ENCODE results near the gene SERINC1.
"Not testable (repeated sequence)": the region's sequence is repeated elsewhere in the genome, so short reads cannot be mapped to it uniquely, and the experiment has no call there.

The SERINC1 gene

DNA sequence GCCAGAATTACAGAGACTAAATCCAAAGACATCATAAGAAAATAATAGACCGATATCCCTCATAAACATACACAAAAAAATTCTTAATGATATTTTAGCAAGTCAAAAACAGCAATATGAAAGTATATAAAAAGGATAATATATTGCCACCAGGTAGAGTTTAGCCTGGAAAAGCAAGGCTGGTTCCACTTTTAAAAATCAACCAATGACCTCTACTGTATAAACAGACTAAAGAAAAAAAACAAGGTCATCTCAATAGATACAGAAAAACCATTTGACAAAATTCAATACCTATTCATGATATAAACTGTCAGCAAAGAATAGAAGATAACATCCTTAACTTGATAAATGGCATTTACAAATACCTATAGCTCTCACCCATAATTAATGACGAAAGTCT, 9.7 kb downstream of the SERINC1 start:
- DNase-seq (ENCODE audit: low read depth, low spot score): no peak
- H3K4me3 ChIP-seq (ENCODE audit: low read depth, low read length): no peak overlapping the region
- TF ChIP-seq, protein P1, sequence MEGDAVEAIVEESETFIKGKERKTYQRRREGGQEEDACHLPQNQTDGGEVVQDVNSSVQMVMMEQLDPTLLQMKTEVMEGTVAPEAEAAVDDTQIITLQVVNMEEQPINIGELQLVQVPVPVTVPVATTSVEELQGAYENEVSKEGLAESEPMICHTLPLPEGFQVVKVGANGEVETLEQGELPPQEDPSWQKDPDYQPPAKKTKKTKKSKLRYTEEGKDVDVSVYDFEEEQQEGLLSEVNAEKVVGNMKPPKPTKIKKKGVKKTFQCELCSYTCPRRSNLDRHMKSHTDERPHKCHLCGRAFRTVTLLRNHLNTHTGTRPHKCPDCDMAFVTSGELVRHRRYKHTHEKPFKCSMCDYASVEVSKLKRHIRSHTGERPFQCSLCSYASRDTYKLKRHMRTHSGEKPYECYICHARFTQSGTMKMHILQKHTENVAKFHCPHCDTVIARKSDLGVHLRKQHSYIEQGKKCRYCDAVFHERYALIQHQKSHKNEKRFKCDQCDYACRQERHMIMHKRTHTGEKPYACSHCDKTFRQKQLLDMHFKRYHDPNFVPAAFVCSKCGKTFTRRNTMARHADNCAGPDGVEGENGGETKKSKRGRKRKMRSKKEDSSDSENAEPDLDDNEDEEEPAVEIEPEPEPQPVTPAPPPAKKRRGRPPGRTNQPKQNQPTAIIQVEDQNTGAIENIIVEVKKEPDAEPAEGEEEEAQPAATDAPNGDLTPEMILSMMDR (IDR thresholded peaks at IDR 0.05; ENCODE audit: insufficient read depth, low read length, missing control alignments): no peak
- ChIA-PET CTCF (no interaction called here), POLR2A (no interaction called here)

GRCh38 chr6:122459865-122460416, 11.7 kb downstream of the SERINC1 start:
- CTCF ChIA-PET: interaction anchor here (0.6 to 0.9 kb wide), 2 partner anchors 13 to 32 kb away, joined by 3 read pairs; no protein-coding TSS in a partner anchor
- DNase-seq (ENCODE audit: low read depth, low spot score); H3K4me3 ChIP-seq (ENCODE audit: low read depth, low read length); POLR2A ChIA-PET: not testable (repeated sequence)

DNA sequence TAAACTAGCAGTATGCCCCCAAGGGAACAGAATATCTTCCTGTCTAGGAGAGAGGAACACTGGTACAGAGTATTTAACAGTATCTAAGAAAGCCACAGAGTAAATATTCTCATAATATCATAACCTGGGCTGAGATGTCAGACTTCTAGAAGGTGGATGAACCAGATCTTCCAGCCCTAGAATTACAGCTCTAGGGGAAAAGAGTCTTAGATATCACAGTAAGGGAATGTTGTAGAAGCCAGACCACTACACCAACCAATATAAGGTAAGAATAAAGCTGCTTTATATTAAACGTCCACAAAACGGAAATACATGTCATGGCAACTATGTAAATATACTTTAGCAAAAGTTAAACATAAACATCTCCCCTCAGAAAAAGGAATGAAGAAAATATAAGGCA, 12.4 kb downstream of the SERINC1 start:
- ChIA-PET POLR2A (no interaction called here), CTCF (interaction anchor here (0.9 kb wide), 1 partner anchor 33 kb away, joined by 3 read pairs; no protein-coding TSS in a partner anchor)
- H3K4me3 ChIP-seq (ENCODE audit: low read depth, low read length): no peak overlapping the region
- no peak for DNase-seq (ENCODE audit: low read depth, low spot score)
- TF ChIP-seq, protein P1 (IDR thresholded peaks at IDR 0.05; ENCODE audit: insufficient read depth, low read length, missing control alignments): no peak

- POLR2A ChIA-PET: no interaction called here
- CTCF ChIA-PET: no interaction called here
- DNase-seq (ENCODE audit: low read depth, low spot score): no peak
- TF ChIP-seq, protein P1 (IDR thresholded peaks at IDR 0.05; ENCODE audit: insufficient read depth, low read length, missing control alignments): no peak
- no peak overlapping the region for H3K4me3 ChIP-seq (ENCODE audit: low read depth, low read length)
These were observed 13.5 kb downstream of the SERINC1 start for GRCh38 chr6:122458087-122458486.

- DNase-seq (ENCODE audit: low read depth, low spot score); CTCF ChIA-PET; H3K4me3 ChIP-seq (ENCODE audit: low read depth, low read length); POLR2A ChIA-PET: not testable (repeated sequence)
These were observed 16.5 kb downstream of the SERINC1 start for GRCh38 chr6:122455116-122455515.

DNA sequence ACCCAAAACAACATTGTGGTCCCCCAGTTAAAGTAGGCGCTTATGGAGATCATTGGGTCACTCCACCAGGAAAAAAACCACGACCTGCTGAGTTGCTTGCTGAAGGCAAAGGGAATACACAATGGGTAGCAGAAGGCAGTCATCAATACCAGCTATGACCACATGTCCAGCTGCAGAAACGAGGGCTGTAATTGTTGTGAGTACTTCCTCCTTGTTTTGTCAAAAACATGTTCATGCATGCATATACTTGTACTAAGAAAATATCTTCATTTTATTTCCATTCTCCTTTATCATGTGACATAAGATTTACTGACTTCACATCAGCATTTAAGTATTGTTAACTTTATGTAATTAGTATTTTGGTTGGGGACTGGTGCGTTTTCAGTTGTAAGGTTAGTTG, 16.9 kb downstream of the SERINC1 start:
- no peak for DNase-seq (ENCODE audit: low read depth, low spot score)
- H3K4me3 ChIP-seq (ENCODE audit: low read depth, low read length): no peak overlapping the region
- CTCF ChIA-PET: no interaction called here
- POLR2A ChIA-PET: no interaction called here
- TF ChIP-seq, protein P1 (IDR thresholded peaks at IDR 0.05; ENCODE audit: insufficient read depth, low read length, missing control alignments): no peak

GRCh38 chr6:122452509-122452908, 19.1 kb downstream of the SERINC1 start:
- POLR2A ChIA-PET: no interaction called here
- TF ChIP-seq, protein P1 (IDR thresholded peaks at IDR 0.05; ENCODE audit: insufficient read depth, low read length, missing control alignments): no peak
- CTCF ChIA-PET: no interaction called here
- DNase-seq (ENCODE audit: low read depth, low spot score): no peak
- no peak overlapping the region for H3K4me3 ChIP-seq (ENCODE audit: low read depth, low read length)
